NCI-H748 (cell line): ENCODE measurements around the gene ZNF14.
"Not testable (repeated sequence)": the region's sequence is repeated elsewhere in the genome, so short reads cannot be mapped to it uniquely, and the experiment has no call there.

Experiments
- DNase-seq: peaks from one replicate; lab custom pipeline; 2025; ENCODE audit not compliant: unreplicated experiment; lab: John Stamatoyannopoulos, UW

ZNF14 gene

GRCh38 chr19:19747357-19748220 is 14.7 kb upstream of the ZNF14 start:
- DNase-seq: no peak

- DNase-seq: no peak
Observed at GRCh38 chr19:19746286-19747213, 13.6 kb upstream of the ZNF14 start.

GRCh38 chr19:19745496-19746285 is 12.8 kb upstream of the ZNF14 start:
- no peak for DNase-seq

GRCh38 chr19:19744641-19745040 is 11.7 kb upstream of the ZNF14 start:
- no peak for DNase-seq

- not testable (repeated sequence) for DNase-seq
Observed at GRCh38 chr19:19743921-19744320, 11.0 kb upstream of the ZNF14 start.

- DNase-seq: no peak
Observed at GRCh38 chr19:19743176-19743575, 10.3 kb upstream of the ZNF14 start.

- no peak for DNase-seq
Observed at GRCh38 chr19:19742773-19743172, 9.9 kb upstream of the ZNF14 start.

- no peak for DNase-seq
Observed at GRCh38 chr19:19741184-19741583, 8.3 kb upstream of the ZNF14 start.

GRCh38 chr19:19740755-19741154 is 7.8 kb upstream of the ZNF14 start:
- DNase-seq: no peak

- DNase-seq: no peak
Observed at GRCh38 chr19:19738564-19738963, 5.7 kb upstream of the ZNF14 start.

- DNase-seq: no peak
Observed at GRCh38 chr19:19737559-19738332, 4.8 kb upstream of the ZNF14 start.

GRCh38 chr19:19721896-19722295 is 11.0 kb downstream of the ZNF14 start:
- DNase-seq: no peak

- DNase-seq: no peak
Observed at GRCh38 chr19:19719798-19720197, 13.1 kb downstream of the ZNF14 start.

- DNase-seq: no peak
Observed at GRCh38 chr19:19711934-19712828, 20.7 kb downstream of the ZNF14 start.

GRCh38 chr19:19711306-19711933 is 21.5 kb downstream of the ZNF14 start:
- no peak for DNase-seq

GRCh38 chr19:19710506-19710905 is 22.4 kb downstream of the ZNF14 start:
- no peak for DNase-seq

GRCh38 chr19:19704836-19705235 is 28.1 kb downstream of the ZNF14 start:
- DNase-seq: no peak

GRCh38 chr19:19700493-19700892 is 32.4 kb downstream of the ZNF14 start:
- DNase-seq: not testable (repeated sequence)

- DNase-seq: no peak
Observed at GRCh38 chr19:19697589-19697988, 35.3 kb downstream of the ZNF14 start.
